ENCODE data around the gene NPR3. TPM values are rescaled to one million over a fixed set of nuclear protein-coding genes. Genes with fewer than 3 reads are reported as not detected.
"Not testable (repeated sequence)": the region's sequence is repeated elsewhere in the genome, so short reads cannot be mapped to it uniquely, and the experiment has no call there.

NPR3 gene
- total RNA-seq, 1 experiment from 2014 or later, result 21.3 TPM

DNA sequence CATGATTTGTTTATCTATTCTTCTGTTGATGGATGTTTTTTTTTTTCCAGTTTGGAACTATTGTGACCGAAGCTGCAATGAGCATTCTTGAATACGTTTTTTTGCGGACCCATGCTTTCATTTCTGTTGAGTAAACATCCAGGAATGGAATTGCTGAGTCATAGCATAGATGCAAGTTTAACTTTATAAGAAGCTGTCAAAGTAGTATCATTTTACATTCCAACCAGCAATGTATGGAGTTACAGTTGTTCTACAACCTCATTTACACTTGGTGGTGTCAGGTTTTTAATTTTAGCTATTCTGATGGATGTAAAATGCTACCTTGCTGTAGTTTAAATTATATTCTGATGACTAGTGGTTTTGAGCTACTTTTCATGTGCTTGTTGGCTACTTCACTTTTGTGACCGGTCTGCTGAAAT lies 49.0 kb downstream of the NPR3 start:
- DNase-seq (ENCODE audit: extremely low read depth, low read depth), result peak; percentile 78

DNA sequence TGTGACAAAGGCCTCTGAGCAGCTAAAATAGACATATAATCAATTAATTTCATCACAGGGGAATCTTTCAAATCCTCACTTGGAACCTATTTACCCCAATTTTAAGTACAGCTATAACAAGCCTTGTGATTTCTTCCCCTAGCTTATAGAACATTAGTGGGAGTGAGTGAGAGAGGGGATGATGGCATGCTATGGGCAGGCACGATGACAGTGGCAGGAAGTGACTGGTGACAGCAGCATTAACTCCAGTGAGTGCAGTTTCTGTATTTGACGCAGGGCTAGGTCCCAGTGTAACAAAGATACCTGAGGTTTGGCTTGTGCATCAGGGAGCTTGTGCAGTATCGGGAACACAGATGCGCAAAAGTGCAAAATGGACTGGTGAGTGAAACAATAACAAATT lies 54.1 kb downstream of the NPR3 start:
- no peak for DNase-seq (ENCODE audit: extremely low read depth, low read depth)

DNA sequence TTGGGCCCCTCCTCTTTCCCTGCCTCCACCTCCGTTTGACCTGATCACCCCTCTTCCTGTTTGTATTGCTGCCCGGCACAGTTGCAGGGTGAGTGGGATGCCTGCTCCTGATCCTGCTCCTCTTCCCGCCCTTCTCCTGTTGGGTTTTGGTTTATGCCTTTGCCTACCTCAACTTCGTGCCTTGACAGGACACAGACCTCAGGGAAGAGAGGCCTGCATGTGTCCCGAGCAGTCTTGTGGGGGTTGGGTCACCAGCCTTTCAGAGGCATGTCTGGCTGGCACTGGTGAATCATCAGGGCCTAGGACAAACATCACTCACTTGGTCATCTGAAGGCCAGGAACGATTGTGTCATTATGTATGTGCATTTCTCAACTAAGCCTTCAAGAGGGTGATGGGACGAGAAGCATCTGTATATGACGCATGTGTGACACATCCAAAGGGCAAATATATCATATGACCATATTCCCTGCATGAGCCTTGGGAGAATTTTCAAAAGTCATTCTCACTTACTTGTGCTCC lies 56.9 kb downstream of the NPR3 start:
- DNase-seq (ENCODE audit: extremely low read depth, low read depth), result peak; percentile 98

DNA sequence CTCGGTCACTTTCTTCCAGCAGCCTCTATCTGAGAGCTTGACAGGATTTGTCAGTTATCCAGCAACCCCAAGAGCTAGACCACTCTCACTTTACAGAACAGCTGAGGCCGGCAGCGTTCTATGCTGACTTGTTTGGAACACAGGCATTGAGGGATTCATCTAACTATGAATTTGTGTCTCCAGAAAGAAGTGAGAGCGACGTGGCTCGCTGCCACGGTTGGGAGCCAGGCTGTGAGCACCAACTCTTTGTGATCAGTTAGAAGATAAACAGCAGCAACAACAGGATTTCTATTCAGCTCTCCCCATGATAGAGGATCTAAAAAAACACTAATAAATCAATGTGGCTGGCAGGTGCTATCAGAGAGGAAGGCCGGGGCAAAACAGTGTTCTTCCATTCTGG lies 58.6 kb downstream of the NPR3 start:
- DNase-seq (ENCODE audit: extremely low read depth, low read depth), result no peak

DNA sequence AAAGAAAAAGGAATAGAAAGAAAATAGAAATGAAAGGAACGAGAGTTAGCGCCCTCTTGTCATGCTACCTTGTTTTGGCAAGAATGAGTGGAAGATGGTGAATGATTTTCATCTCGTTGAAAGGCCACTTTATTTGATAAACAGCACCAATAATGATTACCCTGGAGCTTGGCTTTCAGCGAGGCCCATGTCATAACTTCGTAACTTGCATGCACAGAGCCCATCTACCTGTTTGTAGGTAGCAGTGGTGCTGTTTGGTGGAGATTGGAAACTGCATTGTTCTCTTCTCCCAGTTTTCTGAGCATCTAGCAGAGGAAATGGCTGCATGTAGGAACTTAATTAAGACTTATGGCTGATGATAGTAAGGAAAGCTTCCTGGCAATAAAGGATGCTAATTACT lies 59.3 kb downstream of the NPR3 start:
- no peak for DNase-seq (ENCODE audit: extremely low read depth, low read depth)

DNA sequence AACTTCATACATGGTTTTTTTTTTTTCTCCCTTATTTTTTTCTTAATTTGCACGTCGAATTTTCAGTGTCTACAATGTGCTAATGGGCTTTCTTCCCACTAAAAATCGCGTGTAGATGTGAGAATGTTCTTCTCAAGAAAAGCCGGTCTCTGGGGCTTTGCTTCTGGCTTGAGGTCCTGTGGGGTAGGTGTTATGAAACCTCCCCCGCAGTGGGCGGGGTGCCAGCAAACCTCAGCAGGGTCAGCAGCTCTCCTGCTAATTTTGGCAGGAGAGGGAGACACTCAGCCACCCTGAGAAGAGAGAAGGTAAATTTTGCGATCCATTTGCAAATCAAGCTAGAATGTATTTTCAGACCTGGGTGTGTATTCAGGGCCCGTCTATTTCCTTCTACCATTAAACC lies 59.9 kb downstream of the NPR3 start:
- no peak for DNase-seq (ENCODE audit: extremely low read depth, low read depth)

DNA sequence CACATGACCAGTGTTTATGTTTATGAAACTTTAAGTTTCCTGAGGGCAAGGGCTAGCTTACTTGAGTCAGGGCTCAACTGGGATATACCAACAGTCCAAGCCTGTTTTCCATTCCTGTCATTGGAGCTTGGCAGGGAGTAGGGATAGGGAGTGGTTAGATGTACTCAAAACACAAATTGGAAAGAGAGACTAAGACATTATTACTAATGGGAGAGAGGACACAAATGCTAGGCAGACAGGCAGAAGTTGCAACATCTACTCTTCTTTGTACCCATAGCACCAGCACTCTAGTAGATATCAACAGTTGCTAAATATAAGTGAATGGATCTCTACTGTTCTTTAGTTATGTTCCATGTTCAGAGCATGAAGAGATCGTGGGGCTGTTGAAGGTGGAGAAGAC lies 62.8 kb downstream of the NPR3 start:
- DNase-seq (ENCODE audit: extremely low read depth, low read depth), result no peak

DNA sequence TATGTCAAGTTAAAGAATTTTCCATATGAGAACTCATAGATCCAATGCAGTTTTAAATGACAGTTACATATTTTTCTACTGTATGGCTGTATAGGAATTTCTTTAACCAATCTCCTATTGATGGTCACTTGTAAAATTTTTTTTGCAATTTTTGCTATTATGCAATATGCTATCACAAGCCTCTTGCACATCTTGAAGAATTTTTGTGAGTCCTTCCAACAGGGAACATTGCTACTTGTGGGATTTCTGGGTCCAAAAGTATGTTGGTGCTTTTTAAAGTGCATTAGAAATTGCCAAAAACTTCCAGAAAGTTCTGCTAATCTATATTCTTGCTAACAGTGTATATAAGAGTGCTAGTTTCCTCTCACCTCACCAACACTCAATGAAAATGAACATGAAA lies 65.1 kb downstream of the NPR3 start:
- no peak for DNase-seq (ENCODE audit: extremely low read depth, low read depth)

DNA sequence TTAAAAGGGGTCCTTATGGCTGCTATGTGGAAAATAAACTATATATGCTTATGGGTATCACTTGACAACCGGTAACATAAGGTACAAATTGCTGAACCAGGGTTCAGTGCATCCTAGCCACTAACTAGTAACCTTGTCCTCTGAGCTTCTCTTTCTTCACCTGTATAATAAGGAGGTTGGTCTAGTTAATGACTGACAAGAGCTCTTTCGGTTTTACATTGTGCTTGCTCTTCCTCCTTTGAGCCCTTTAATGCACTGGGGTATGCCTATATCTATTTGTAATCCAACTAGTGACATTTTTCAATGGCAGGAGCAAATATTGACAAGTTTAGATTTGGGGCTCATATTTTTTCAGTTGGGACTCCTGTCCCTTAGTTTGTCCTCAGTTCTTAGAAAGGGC lies 66.1 kb downstream of the NPR3 start:
- no peak for DNase-seq (ENCODE audit: extremely low read depth, low read depth)

DNA sequence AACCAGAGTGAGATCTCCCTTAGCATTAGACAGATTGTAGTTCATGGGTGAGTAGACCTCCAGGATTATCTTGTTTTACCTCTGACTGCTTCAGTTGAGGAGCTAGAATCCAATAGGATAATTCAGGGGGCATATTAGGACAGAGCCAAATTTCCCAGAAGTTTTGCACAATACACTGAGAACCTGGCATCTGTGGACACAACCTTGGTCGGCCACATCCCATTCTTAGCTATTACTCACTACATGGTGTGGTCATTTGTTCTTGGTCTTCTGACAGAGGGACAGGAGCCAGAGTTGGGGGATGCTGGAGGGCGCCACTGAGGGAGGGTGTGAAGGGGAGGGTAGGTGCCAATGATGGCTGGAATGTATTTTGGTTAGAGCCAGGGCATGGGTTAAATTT lies 66.6 kb downstream of the NPR3 start:
- DNase-seq (ENCODE audit: extremely low read depth, low read depth), result no peak

DNA sequence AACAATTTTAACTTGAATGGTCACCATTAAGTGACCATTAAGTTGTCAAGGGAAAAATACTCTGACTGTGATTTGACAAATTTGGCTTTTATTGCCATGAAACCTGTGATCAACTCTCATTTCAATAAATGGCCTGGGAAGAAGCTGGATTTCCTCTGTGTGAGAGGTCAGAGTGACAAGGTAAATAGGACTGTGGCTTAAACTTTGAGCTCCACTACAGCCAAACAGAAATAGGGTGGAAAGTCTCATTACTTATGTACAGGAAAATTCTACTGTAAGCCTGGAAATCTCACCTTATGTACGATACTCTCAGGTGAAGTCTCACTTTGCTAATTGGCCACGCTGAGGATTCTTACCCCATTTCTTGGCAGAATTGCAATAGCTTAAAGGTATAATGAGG lies 67.3 kb downstream of the NPR3 start:
- DNase-seq (ENCODE audit: extremely low read depth, low read depth), result no peak

DNA sequence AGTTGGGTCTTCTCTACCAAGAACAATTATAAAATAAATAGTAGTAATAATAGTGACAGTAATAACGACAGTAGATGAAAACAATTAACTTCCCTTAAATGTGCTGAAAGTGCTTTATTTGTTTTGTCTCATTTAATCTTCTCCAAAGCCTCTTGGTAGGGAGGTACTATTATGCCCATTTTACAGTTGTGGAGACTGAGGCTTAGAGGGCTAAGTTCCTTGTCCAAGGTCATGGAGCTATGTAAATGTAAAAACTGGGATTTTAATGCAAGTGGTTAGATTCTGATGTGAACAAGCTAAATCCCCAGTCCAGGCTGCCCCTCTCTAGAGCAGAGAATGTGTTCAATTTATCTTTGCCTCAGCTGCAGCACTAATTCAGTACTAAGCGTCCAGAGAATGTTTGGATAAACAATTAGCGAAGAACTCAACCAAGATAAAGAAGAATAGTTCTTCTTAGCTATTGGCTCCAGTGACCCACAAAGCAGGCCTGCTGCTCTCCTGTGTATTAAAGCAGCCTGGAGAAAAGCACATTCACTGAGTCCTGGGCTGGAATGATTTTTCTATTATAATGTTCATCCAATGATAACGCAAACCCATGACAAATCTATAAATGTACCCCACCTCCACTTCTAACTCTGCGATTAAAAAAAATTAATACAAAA lies 68.8 kb downstream of the NPR3 start:
- DNase-seq (ENCODE audit: extremely low read depth, low read depth), result no peak

DNA sequence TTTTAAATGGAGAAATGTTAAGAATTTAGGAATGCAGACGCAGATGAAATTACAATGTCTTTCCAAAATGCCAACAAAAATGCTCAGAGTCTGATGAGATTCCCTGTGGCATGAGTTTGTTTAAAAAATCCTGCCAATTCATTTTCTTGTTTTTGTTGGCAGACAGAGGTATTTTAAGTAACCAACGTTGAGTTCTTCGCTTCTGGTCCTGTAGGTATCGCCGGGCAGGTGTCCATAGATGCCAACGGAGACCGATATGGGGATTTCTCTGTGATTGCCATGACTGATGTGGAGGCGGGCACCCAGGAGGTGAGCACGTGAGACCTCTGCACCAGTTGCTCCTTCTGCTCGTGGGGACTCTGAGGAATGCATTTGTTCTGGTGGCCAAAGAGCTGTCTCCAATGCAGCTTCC lies 69.4 kb downstream of the NPR3 start:
- DNase-seq (ENCODE audit: extremely low read depth, low read depth), result no peak

DNA sequence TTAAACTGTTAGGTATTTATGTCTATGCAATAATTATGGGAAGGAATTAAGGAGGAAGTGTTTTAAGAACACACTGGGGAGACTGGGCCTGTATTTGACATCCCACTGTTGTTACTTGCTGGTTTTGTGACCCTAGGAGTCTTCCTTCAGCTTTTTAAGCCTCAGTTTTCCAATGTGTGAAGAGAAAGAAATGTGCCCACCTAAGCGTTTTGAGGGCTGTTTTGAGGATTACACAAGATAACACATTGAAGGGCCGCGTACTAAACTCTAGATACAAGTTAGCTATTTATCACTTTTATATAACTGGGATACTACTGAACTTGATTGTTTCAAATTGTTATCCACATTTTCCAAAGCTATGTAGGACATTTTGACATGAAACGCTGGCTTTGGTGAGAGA lies 72.5 kb downstream of the NPR3 start:
- DNase-seq (ENCODE audit: extremely low read depth, low read depth), result no peak

DNA sequence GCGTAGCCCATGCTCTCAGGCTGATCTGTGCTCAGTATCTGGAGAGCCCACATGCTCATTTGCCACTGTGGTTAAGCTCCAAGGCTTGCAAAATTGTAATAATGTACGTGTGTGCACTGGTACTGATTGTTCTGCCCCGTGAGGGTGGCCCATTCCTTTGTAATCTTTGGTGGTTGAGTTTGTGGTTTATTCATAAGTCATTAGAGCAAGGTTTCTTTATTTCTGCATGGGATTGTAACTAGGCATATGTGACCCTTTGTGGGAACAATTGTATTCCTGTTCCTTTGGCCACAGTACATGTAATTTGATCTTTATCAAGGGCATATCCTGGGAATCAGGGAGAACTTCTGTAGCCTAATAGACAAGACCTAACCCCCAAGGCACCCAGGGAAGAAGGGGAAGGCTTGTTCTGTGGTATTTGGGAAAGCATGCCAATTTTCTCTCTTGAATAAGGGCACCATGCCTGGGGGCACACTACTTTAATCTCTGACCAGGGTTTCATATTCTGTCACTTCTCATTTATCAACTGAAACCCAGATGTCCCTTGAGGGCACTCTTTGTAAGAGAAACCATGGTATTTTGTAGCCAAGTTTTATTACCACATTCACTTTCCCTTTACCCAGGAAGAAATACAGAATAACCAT lies 74.6 kb downstream of the NPR3 start:
- DNase-seq (ENCODE audit: extremely low read depth, low read depth), result no peak

DNA sequence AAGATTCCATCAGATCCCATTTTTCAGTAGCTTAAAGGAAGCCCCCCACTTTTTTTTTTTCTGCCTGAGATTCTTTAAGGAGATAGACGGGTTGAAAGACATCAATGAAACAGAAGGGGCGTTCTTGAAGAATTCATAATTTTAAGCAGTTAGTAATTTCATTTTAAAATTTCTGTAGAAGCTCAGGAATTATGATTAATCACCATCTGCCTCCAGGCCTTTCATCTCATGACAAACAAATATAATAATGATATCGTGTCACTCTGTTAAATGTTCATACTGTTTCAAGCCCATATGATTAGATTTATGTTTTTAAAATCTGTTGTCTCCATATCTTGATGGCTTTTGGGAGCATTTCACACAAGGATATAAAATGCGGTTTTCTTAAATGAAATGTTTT lies 75.2 kb downstream of the NPR3 start:
- no peak for DNase-seq (ENCODE audit: extremely low read depth, low read depth)

DNA sequence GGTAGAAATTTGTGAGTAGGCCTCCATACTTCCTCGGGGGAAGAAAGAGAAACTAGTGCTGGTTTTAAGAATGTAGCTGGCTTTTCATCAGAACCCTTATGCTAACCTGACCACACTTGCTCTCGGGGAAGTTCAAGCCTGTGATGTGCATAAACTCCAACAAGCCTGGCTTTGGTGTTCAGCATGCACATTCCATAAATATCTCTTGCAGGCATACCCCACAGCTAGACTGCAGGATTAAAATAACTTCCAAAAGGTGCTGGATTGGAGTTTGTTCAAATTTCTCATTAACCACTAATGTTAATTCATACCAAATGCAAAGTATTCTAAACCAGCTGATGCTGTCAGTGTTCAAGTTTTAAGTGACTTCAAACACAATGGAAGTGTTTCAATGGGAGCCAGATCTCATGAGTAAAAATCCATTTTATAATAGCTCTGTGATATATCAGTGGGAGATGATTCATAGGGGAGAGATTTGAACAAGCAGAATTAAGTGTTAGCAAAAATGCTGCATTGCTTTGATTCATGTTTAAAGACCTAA lies 79.4 kb downstream of the NPR3 start:
- no peak for DNase-seq (ENCODE audit: extremely low read depth, low read depth)

DNA sequence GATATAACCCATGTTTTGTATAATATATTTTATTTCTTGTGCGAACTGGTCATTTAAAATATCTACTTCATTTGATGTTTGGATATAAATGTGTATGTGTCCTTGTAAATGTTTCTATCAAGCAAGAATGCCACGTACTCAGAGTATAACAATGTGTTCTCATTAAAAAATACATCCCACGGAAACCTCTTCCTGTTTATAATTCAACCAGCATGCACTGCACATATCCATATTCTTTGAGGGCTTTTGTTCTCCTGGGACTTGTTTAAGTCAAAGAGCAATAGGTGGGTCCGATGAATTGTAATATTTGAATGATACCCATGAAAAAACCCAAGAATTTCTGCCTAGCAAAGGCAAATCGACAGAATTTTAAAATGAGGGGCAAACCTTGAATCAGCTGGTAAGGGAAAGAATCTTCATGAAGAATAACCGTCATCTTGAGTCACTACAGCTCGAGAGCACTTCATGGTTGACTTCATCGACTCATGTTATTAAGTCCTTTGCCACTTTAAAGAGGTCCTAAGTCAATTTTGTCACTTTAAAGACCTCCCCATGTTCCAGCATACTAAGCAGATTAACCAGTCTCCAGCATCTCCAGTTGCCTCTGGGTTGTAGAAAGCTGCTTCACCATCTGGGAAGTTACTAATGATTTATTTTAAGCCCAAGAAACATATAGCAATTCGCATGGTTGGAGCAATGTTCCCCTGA lies 80.6 kb downstream of the NPR3 start:
- DNase-seq (ENCODE audit: extremely low read depth, low read depth), result no peak

DNA sequence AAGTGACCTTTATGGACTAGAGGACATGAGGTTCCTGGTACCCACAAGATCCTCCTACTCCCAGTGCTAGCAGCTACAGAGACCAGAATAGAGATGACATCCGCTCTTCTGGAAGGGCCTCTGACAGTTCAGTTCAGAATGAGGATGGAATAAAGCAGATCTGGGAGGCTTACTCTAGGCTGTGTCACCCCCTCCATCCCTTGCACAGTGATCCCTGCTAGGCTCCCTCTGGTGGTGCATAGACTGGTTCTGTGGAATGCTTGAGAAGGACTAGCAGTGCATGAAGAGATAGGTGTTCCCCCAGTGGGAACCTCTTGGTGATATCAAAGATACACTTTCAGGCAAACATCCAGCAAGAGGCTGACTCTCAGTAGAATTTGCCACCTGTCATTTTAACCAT lies 83.0 kb downstream of the NPR3 start:
- no peak for DNase-seq (ENCODE audit: extremely low read depth, low read depth)

DNA sequence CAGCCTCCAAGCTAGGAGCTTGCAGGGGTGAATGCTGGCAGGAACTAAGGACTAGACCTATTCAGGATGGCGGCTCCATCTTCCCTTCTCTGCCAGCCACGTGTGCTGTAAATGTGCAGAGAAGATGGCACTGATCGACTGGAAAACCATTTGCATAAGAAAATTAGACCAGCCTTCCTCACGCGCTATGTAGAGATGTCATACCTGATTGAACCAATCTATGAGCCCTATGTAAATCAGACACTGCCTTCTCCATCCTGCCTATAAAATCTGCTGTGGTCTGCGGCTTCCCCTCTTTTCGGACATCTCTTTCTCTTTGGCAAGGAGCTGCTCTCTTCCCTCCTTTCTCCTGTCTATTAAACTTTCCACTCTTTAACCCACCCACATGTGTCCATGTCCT lies 91.6 kb downstream of the NPR3 start:
- no peak for DNase-seq (ENCODE audit: extremely low read depth, low read depth)

DNA sequence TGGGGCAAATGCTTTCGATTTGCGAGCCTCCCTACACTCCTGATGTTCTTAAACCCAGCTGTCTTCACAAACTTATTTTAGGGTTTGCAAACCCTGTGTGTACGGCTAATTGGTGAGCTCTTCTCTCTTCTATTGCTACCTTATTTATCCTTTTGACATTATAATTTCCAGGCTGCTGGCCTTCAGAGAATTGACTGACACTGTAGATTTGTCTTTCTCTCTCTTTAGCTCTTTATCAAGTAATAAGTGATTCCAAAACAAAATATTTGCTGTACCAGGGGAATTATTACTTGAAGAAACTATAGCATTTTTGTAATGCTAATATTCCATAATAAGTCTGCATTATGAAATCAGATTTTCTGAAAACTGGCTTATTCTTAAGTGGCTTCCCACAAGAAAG lies 92.5 kb downstream of the NPR3 start:
- DNase-seq (ENCODE audit: extremely low read depth, low read depth), result no peak

DNA sequence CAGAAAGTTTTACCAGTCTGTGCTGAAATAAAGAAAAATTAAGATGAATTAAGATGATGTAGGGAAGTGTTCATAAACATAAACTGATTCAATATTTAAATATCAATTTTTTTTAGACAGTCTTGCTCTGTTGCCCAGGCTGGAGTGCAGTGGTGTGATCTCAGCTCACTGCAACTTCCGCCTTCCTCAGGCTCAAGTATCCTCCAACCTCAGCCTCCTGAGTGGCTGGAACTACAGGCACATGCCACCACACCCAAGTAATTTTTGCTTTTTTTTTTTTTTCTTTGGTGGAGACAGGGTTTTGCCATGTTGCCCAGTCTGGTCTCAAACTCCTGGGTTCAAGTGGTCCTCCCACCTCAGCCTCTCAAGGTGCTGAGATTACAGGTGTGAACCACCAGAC lies 94.3 kb downstream of the NPR3 start:
- not testable (repeated sequence) for DNase-seq (ENCODE audit: extremely low read depth, low read depth)
